HG03066 (cell line): Measurements from ENCODE around the gene TMEM130.

Experiments used
- ATAC-seq: cut with Tn5 transposase; IDR thresholded peaks from one replicate; pipeline ENCODE4 v1.9.1; 2021; ENCODE audit warnings: low read depth; ENCODE audit not compliant: unreplicated experiment

The TMEM130 gene

GRCh38 chr7:98816241-98816640 lies 53.6 kb downstream of the TMEM130 start:
- no peak for ATAC-seq

- ATAC-seq: no peak
Measured at GRCh38 chr7:98815313-98815712, 54.5 kb downstream of the TMEM130 start.

- no peak for ATAC-seq
Measured at GRCh38 chr7:98811299-98811698, 58.5 kb downstream of the TMEM130 start.

- ATAC-seq: no peak
Measured at GRCh38 chr7:98810153-98810802, 59.5 kb downstream of the TMEM130 start.

GRCh38 chr7:98808751-98809460 lies 60.9 kb downstream of the TMEM130 start:
- ATAC-seq: no peak

GRCh38 chr7:98807068-98808048 lies 62.5 kb downstream of the TMEM130 start:
- ATAC-seq: no peak

- no peak for ATAC-seq
Measured at GRCh38 chr7:98805956-98806838, 63.6 kb downstream of the TMEM130 start.

GRCh38 chr7:98802781-98803110 lies 67.1 kb downstream of the TMEM130 start:
- peak; percentile 22 for ATAC-seq

- ATAC-seq: peak; percentile 86
Measured at GRCh38 chr7:98802088-98802780, 67.6 kb downstream of the TMEM130 start.

GRCh38 chr7:98800996-98801395 lies 68.8 kb downstream of the TMEM130 start:
- ATAC-seq: no peak

- no peak for ATAC-seq
Measured at GRCh38 chr7:98797150-98797549, 72.7 kb downstream of the TMEM130 start.
